Measurements from ENCODE around the gene GRIN2C.

DNA sequence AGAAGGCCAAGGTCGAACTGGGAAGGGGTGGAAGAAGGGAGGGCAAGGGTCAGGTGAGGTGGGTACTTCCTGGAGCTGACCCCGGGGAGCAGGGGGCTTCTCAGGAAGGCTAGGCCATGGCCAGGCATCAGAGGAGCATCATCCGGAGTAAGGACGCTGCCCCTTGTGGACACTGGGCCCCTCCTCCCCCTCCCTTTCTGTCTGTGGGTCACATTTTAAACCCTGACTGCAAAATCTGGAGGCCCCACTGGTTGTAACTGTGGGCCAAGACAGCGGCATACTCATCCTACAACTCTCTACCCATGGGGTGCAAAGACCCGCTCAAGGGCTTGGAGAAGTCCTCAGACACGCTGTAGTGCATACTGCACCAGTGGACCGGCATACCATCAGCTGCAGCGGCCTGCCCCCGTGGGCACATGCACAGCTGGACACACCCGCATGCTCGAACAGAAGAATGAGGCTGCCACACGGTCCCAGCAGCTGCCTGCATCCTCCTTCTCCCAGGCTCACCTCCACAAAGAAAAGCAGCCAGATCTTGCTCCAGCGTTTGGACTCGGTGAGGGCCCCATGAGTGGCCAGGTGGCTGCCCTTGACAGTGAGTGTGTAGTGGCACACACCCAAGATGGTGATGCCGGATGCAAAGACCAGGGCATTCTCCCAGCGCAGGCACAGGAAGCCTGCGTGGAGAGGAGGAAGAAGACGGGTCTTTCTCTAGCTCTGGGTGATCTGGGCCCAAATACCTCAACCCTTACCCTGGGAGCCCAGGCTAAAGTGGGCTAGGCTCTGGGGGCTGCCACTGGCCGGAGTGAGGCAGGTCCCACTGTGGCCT, 32.5 kb upstream of the GRIN2C start:
- TF ChIP-seq, protein P1, sequence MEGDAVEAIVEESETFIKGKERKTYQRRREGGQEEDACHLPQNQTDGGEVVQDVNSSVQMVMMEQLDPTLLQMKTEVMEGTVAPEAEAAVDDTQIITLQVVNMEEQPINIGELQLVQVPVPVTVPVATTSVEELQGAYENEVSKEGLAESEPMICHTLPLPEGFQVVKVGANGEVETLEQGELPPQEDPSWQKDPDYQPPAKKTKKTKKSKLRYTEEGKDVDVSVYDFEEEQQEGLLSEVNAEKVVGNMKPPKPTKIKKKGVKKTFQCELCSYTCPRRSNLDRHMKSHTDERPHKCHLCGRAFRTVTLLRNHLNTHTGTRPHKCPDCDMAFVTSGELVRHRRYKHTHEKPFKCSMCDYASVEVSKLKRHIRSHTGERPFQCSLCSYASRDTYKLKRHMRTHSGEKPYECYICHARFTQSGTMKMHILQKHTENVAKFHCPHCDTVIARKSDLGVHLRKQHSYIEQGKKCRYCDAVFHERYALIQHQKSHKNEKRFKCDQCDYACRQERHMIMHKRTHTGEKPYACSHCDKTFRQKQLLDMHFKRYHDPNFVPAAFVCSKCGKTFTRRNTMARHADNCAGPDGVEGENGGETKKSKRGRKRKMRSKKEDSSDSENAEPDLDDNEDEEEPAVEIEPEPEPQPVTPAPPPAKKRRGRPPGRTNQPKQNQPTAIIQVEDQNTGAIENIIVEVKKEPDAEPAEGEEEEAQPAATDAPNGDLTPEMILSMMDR (conservative IDR thresholded peaks at IDR 0.05) = no peak
- TF ChIP-seq ZFX (IDR thresholded peaks at IDR 0.05) = no peak

All from C4-2B (cell line).